Cerebellar nuclear complex (tissue), 1 donor: ENCODE data around the gene SLC22A31.

Experiments used
- DNase-seq, 2 experiments: peaks; one replicate each; lab custom pipeline; 2025; lab: John Stamatoyannopoulos, UW

SLC22A31 gene

DNA sequence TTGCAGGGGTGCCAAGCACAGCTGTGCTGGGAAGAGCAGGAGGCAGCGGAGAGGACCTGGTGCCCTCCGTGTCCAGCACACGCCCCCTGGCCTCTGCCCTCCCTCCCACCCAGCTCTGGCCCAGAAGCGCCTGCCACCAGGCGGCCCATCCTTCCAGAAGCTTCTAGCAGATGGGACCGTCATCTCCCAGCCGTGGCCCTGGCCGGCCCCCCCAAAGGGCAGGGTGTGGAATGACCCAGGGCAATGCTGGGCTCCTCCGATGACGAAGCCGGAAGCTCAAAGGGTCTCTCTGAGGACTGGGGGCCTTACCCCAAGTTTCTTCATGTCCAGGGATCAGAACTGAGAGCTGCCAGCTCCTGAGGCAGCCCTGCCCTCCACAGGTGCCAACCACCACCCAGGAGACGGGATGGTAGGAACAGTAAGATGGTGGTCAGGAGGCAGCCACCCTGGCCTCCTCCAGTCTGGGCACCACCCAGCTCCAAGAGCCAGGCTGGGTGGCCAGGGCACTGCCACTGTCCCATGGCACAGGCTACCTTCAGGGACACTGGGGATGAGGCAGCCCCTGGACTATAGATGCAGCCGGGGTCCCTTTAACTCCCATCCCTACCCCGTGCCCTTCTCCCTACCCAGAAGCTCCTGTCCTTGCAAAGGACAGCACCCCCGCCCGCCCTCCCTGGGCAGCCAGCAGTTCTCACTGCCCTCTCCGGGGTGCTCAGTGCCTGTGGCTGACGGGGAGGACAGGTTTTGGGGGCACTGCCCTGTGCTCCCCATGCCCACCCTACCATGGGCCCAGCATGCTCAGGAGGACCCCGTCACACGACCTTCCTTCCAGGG lies 35.3 kb downstream of the SLC22A31 start:
- DNase-seq, result no peak

GRCh38 chr16:89164436-89164835 lies 35.9 kb downstream of the SLC22A31 start:
- DNase-seq, result no peak

DNA sequence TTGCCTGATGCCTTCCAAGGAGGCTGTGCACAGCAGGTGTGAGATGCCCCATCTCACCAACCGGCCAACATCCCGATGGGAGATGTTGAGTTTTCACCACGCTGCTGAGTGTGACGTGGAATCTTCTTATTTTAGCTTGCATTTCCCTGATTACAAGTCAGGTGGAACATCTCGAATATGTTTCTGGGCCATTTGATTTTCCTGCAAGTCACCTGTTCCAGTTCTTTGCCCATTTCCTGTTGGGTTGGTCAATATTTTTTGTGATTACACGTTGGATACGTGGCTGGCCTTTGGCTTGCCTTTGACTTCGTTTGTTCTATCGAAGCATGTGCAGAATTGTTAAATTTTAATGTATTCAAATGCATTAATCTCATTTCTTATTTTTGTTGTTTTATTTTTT lies 37.0 kb downstream of the SLC22A31 start:
- DNase-seq, result no peak

DNA sequence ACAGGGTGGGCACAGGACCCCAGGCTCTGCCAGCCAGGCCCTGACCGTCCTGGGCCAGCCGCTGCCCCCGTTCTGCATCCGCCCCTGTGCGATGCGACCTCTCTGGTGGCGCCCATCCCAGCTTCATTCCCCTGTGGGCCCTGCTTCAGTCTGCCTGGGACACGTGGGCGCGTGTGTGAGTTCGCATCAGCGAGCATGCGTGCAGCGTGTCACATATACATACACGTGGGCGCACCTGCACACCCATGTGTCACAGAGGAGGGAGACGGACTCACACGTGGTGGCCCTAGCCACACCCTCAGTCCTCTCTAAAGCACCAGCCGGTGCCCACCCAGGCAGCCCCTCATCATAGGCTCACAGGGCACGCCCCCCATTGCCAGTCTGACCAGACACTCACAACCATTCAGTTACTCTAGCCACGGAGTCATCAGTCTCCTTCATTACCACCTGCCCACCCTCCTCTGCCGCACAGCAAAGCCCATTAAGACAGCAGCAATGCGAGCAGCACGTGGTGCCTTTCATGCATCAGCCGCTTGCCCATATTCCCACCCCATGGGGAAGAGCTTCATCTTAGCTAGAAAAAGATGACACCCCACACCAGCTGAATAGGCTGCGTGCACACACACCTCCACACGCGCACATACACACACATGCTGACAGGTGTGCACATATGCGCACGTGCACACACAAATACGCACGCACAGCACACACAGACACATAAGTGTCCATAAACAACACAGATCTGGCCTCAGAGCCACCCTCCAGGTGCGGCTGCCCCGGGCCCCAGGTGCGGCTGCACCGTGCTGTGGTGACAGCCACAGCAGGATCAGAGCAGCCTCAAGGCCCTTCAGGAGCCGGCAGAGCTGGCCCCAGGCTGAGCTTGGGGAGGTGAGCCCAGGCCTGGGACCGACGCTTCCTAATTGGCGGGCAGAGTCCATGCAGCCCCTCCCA lies 38.3 kb downstream of the SLC22A31 start:
- DNase-seq, result no peak

DNA sequence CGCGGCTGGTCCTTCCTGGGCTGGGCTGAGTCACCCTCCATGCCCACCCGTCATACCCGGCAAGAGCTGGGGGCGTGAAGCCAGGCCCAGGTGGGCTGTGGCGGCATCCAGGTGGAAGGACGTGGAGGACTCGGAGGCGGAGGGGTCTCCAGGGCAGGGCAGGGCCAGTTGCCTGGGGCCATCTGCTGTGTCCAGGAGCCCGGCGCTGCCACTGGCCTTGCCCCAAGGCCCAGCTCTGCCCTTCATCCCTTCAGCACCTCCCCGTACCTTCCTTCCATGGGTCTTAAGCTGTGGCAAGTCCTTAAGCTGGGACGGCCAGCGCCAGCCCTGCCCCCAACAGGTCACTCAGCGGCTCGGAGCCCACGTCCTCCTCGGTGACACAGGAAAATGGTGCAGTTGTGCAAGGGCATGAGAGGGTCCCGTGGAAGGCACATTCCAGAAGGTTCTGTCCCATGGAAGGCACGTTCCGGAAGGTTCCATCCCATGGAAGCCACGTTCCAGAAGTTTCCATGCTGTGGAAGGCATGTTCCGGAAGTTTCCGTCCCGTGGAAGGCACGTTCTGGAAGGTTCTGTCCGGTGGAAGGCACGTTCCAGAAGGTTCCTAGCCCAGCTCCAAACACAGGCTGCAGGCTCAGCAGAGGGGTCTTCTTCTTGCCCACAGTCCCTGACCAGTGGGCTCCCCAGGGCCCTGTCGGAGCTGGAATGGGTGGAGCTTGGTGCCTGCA lies 39.2 kb downstream of the SLC22A31 start:
- DNase-seq, result no peak

- no peak for DNase-seq
Observed at GRCh38 chr16:89159850-89160354, 40.4 kb downstream of the SLC22A31 start.

GRCh38 chr16:89159066-89159849 lies 41.1 kb downstream of the SLC22A31 start:
- no peak for DNase-seq

GRCh38 chr16:89157778-89158177 lies 42.6 kb downstream of the SLC22A31 start:
- DNase-seq, result no peak

GRCh38 chr16:89156740-89157645 lies 43.3 kb downstream of the SLC22A31 start:
- no peak for DNase-seq

GRCh38 chr16:89155851-89156739 lies 44.2 kb downstream of the SLC22A31 start:
- DNase-seq, result no peak

GRCh38 chr16:89155184-89155679 lies 45.1 kb downstream of the SLC22A31 start:
- DNase-seq, result no peak

GRCh38 chr16:89154390-89155183 lies 45.8 kb downstream of the SLC22A31 start:
- no peak for DNase-seq

- no peak for DNase-seq
Observed at GRCh38 chr16:89153848-89154271, 46.5 kb downstream of the SLC22A31 start.

DNA sequence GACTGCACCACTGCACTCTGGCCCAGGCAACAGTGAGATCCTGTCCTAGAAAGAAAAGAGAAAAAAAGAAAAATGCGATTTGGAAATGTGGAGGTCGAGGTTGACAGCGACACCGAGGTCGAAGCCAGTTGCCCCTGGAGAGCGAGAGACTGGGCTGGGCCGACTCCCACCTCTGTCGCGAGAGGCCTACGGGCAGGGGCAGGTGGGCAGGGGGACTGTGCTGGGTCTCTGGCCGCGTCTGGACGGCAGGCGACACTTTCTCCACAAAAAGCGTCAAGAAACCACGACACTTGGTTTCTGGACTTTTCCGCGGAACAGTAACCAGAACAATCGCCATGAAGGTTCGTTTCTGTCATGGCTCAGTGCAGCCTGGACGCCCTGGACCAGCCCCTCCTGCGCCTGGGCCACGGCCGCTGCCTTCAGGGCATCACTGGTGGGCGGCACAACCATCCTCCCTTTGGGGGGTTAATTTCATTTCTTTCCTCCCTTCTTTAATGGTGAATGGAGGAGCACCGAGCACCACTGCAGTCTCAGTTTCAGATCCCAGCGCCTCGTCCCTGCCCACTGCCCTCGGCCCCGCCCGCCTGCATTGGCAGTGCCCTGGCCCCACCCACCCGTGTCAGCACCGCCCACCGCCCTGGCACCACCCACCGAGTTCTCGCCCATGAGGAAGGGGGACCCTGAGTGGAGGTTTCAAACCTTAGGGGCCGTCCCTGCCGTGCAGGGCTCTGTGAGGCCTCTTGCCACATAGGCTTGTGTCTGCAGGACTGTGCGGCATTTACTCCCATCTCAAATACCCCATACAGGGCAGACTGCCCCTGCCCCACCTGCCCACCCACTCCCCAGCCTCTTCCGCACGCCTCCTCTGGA lies 47.3 kb downstream of the SLC22A31 start:
- DNase-seq, result no peak

GRCh38 chr16:89150981-89151380 lies 49.4 kb downstream of the SLC22A31 start:
- no peak for DNase-seq

- DNase-seq, result no peak
Observed at GRCh38 chr16:89150090-89150835, 50.1 kb downstream of the SLC22A31 start.
